OCI-LY1 (cell line): ENCODE measurements around the gene SLC2A5.
A peak's percentile ranks its signal among the peaks of the same experiment; 100 is the strongest.

Experiments used
- H2AFZ ChIP-seq: fragments of 200-600 bp; sonication (generic), shearing (Covaris generic); 2 replicates; pipeline ENCODE4 v1.6.0; 2014; ENCODE audit warnings: antibody characterized with exemption, mild to moderate bottlenecking, low read length
- H3F3A ChIP-seq: fragments of 200-600 bp; sonication (generic), shearing (Covaris generic); 2 replicates; pipeline ENCODE4 v1.6.0; 2014; ENCODE audit warnings: mild to moderate bottlenecking, antibody characterized with exemption, low read length, moderate library complexity; ENCODE audit not compliant: insufficient read depth
- H3K27ac ChIP-seq: fragments of 200-600 bp; sonication (generic); 2 replicates; pipeline ENCODE4 v1.5.1; 2014; ENCODE audit warnings: low read length, mixed run types, mild to moderate bottlenecking, low read depth; ENCODE audit not compliant: poor library complexity, severe bottlenecking
- H3K27me3 ChIP-seq: fragments of 200-600 bp; sonication (generic); 2 replicates; pipeline ENCODE4 v1.6.0; 2014; ENCODE audit warnings: antibody characterized with exemption, mild to moderate bottlenecking, low read length, moderate library complexity; ENCODE audit not compliant: insufficient read depth
- H3K36me3 ChIP-seq: fragments of 200-600 bp; sonication (generic); 2 replicates; pipeline ENCODE4 v1.6.1; 2014; ENCODE audit warnings: mild to moderate bottlenecking, antibody characterized with exemption, low read length, moderate library complexity, mixed read lengths; ENCODE audit not compliant: insufficient read depth
- H3K4me1 ChIP-seq: fragments of 200-600 bp; sonication (generic); 2 replicates; pipeline ENCODE4 v1.5.1; 2014; ENCODE audit warnings: mild to moderate bottlenecking, low read length, moderate library complexity; ENCODE audit not compliant: insufficient read depth, severe bottlenecking
- H3K4me2 ChIP-seq: fragments of 200-600 bp; sonication (generic), shearing (Covaris generic); 2 replicates; pipeline ENCODE4 v1.6.1; 2014; ENCODE audit warnings: low read length
- H3K4me3 ChIP-seq: fragments of 200-600 bp; sonication (generic); 2 replicates; pipeline ENCODE4 v1.5.1; 2014; ENCODE audit warnings: low read length, low read depth, mild to moderate bottlenecking, mixed read lengths; ENCODE audit not compliant: poor library complexity, severe bottlenecking
- H3K79me2 ChIP-seq: fragments of 200-600 bp; shearing (Covaris generic); 2 replicates; pipeline ENCODE4 v1.6.1; 2016; ENCODE audit warnings: mixed run types, low read length, mixed read lengths; ENCODE audit not compliant: insufficient read depth
- H3K9ac ChIP-seq: fragments of 200-600 bp; sonication (generic), shearing (Covaris generic); 2 replicates; pipeline ENCODE4 v1.6.1; 2014; ENCODE audit warnings: mild to moderate bottlenecking, low read length, mixed read lengths
- H3K9me2 ChIP-seq: fragments of 200-600 bp; sonication (generic), shearing (Covaris generic); 2 replicates; pipeline ENCODE4 v1.6.1; 2014; ENCODE audit warnings: low read depth, mild to moderate bottlenecking, low read length, mixed read lengths
- H3K9me3 ChIP-seq: fragments of 200-600 bp; shearing (Covaris generic); 2 replicates; pipeline ENCODE4 v1.6.1; 2014; ENCODE audit warnings: low read length, mixed read lengths
- H4K20me1 ChIP-seq: fragments of 200-600 bp; sonication (generic), shearing (Covaris generic); 2 replicates; pipeline ENCODE4 v1.6.0; 2016; ENCODE audit warnings: mild to moderate bottlenecking, low read length; ENCODE audit not compliant: insufficient read depth
- CTCF ChIP-seq: fragments of 200-600 bp; sonication (generic), shearing (Covaris generic); IDR thresholded peaks from 2 replicates; pipeline ENCODE4 v1.5.1; 2017; ENCODE audit warnings: mild to moderate bottlenecking, antibody characterized with exemption, low read length, moderate library complexity, mixed read lengths
- EZH2 ChIP-seq: fragments of 200-600 bp; sonication (generic), shearing (Covaris generic); IDR thresholded peaks from 2 replicates; pipeline ENCODE4 v1.8.0; 2017; ENCODE audit warnings: borderline replicate concordance, mixed run types, mild to moderate bottlenecking, antibody characterized with exemption, low read length, moderate library complexity, mixed read lengths

SLC2A5 gene

GRCh38 chr1:9069326-9070100 is at the start of gene SLC2A5:
Gene SLC2A5, minus strand, starts transcription at chr1:9069635. Its CDS starts 99 bp downstream, at chr1:9069536.
- Histone ChIP-seq H3K36me3 (peaks cover 46% of the 10 kb centered on the region), H4K20me1 (no peaks in the 10 kb centered on the region), H3K9ac (peak within 1 kb of the TSS; percentile 98), H3K9me3 (no peaks in the 10 kb centered on the region), H2AFZ (no peak within 1 kb of the TSS), H3K4me1 (peaks cover 71% of the 10 kb centered on the region), H3K9me2 (no peaks in the 10 kb centered on the region), H3K27ac (peak within 1 kb of the TSS; percentile 98), H3K4me2 (peak within 1 kb of the TSS; percentile 74), H3K27me3 (no peaks in the 10 kb centered on the region), H3K4me3 (peak within 1 kb of the TSS; percentile 93), H3F3A (no peaks in the 10 kb centered on the region), H3K79me2 (peaks cover 54% of the 10 kb centered on the region)
- TF ChIP-seq CTCF (no peak), EZH2 (no peak)

- peaks cover 8% of the 10 kb centered on the region for H3K4me1 ChIP-seq
- no peaks in the 10 kb centered on the region for H3K79me2 ChIP-seq
- TF ChIP-seq EZH2 (no peak), CTCF (no peak)
- H3K4me3 ChIP-seq = no peak overlapping the region
- H3K4me2 ChIP-seq = no peak overlapping the region
- H4K20me1 ChIP-seq = no peaks in the 10 kb centered on the region
- no peaks in the 10 kb centered on the region for H3K36me3 ChIP-seq
- H3K9ac ChIP-seq = no peak overlapping the region
- no peaks in the 10 kb centered on the region for H3K9me2 ChIP-seq
- no peaks in the 10 kb centered on the region for H3K27me3 ChIP-seq
- H2AFZ ChIP-seq = no peak overlapping the region
- no peaks in the 10 kb centered on the region for H3K9me3 ChIP-seq
- H3K27ac ChIP-seq = no peak overlapping the region
- no peaks in the 10 kb centered on the region for H3F3A ChIP-seq
Observed at GRCh38 chr1:9118186-9118585, 48.8 kb upstream of the SLC2A5 start.

- TF ChIP-seq CTCF = no peak
- no peak for TF ChIP-seq EZH2
- Histone ChIP-seq H3K4me3 (no peak overlapping the region), H3K9me2 (no peaks in the 10 kb centered on the region), H3K27me3 (no peaks in the 10 kb centered on the region), H3K27ac (no peak overlapping the region), H4K20me1 (no peaks in the 10 kb centered on the region), H3K4me1 (no peaks in the 10 kb centered on the region), H3K36me3 (no peaks in the 10 kb centered on the region), H3K9me3 (no peaks in the 10 kb centered on the region), H3F3A (no peaks in the 10 kb centered on the region), H3K4me2 (no peak overlapping the region), H2AFZ (no peak overlapping the region), H3K9ac (no peak overlapping the region), H3K79me2 (no peaks in the 10 kb centered on the region)
Observed at GRCh38 chr1:9115351-9116205, 46.1 kb upstream of the SLC2A5 start.
